OCI-LY3 (cell line): ENCODE results near the gene PRDM16.

ENCODE experiments used
- H2AFZ ChIP-seq: fragments of 200-600, 300-600 bp; shearing (Covaris generic); 2 replicates; pipeline ENCODE4 v1.6.0; 2014; ENCODE audit warnings: antibody characterized with exemption, low read depth, low read length
- H3K27ac ChIP-seq: fragments of 200-600, 300-600 bp; sonication (generic); 2 replicates; pipeline ENCODE4 v1.5.1; 2014; ENCODE audit warnings: mild to moderate bottlenecking, low read length, moderate library complexity, mixed read lengths
- H3K27me3 ChIP-seq: fragments of 200-600, 300-600 bp; sonication (generic); 2 replicates; pipeline ENCODE4 v1.6.1; 2014; ENCODE audit warnings: low read depth, low read length, mixed read lengths
- H3K36me3 ChIP-seq: fragments of 200-600, 300-600 bp; sonication (generic); replicated peaks from 2 replicates; pipeline ENCODE3; 2014; ENCODE audit warnings: low read depth, low read length, mixed read lengths
- H3K4me1 ChIP-seq: fragments of 300-600, 200-600 bp; sonication (generic); 2 replicates; pipeline ENCODE4 v1.6.1; 2014; ENCODE audit warnings: low read length, mixed read lengths
- H3K4me2 ChIP-seq: fragments of 200-600, 300-600 bp; sonication (generic); 2 replicates; pipeline ENCODE4 v1.6.1; 2014; ENCODE audit warnings: low read length, mixed read lengths
- H3K4me3 ChIP-seq: fragments of 300-600, 200-600 bp; sonication (generic); 2 replicates; pipeline ENCODE4 v1.5.1; 2014; ENCODE audit warnings: antibody characterized with exemption, mild to moderate bottlenecking, low read length, moderate library complexity
- H3K79me2 ChIP-seq: fragments of 300-600, 200-600 bp; shearing (Covaris generic); 2 replicates; pipeline ENCODE4 v1.6.1; 2014; ENCODE audit warnings: mild to moderate bottlenecking, low read length, mixed read lengths
- H3K9ac ChIP-seq: fragments of 300-600, 200-600 bp; shearing (Covaris generic); 2 replicates; pipeline ENCODE4 v1.6.0; 2014; ENCODE audit warnings: mild to moderate bottlenecking, low read length, moderate library complexity
- H3K9me3 ChIP-seq: fragments of 200-600, 300-600 bp; shearing (Covaris generic); 2 replicates; pipeline ENCODE4 v1.6.1; 2014; ENCODE audit warnings: low read length, mixed read lengths; ENCODE audit not compliant: insufficient read depth
- H4K20me1 ChIP-seq: fragments of 200-600, 300-600 bp; sonication (generic); 2 replicates; pipeline ENCODE4 v1.6.1; 2016; ENCODE audit warnings: low read length, mixed read lengths; ENCODE audit not compliant: insufficient read depth
- CTCF ChIP-seq: fragments of 200-600, 300-600 bp; sonication (generic); IDR thresholded peaks from 2 replicates; pipeline ENCODE4 v1.5.1; 2014; ENCODE audit warnings: antibody characterized with exemption, low read length, low read depth
- EZH2phosphoT487 ChIP-seq: fragments of 200-600 bp; shearing (Covaris generic); IDR thresholded peaks from 2 replicates; pipeline ENCODE4 v1.6.1; 2018; ENCODE audit warnings: antibody characterized with exemption, mixed run types, low read depth

Gene PRDM16

GRCh38 chr1:3405491-3405890, 336.5 kb downstream of the PRDM16 start:
- no peaks in the 10 kb centered on the region for H3K27me3 ChIP-seq
- no peak overlapping the region for H3K9ac ChIP-seq
- no peak overlapping the region for H3K4me2 ChIP-seq
- H3K4me1 ChIP-seq = no peaks in the 10 kb centered on the region
- no peaks in the 10 kb centered on the region for H3K36me3 ChIP-seq
- no peaks in the 10 kb centered on the region for H3K79me2 ChIP-seq
- no peaks in the 10 kb centered on the region for H3K9me3 ChIP-seq
- TF ChIP-seq CTCF (no peak), EZH2phosphoT487 (no peak)
- no peak overlapping the region for H3K4me3 ChIP-seq
- H3K27ac ChIP-seq = no peak overlapping the region
- no peaks in the 10 kb centered on the region for H4K20me1 ChIP-seq
- no peak overlapping the region for H2AFZ ChIP-seq

- no peaks in the 10 kb centered on the region for H3K27me3 ChIP-seq
- no peaks in the 10 kb centered on the region for H3K79me2 ChIP-seq
- no peak overlapping the region for H3K9ac ChIP-seq
- H3K4me1 ChIP-seq = no peaks in the 10 kb centered on the region
- H4K20me1 ChIP-seq = no peaks in the 10 kb centered on the region
- TF ChIP-seq EZH2phosphoT487 = no peak
- no peak overlapping the region for H3K4me2 ChIP-seq
- no peaks in the 10 kb centered on the region for H3K36me3 ChIP-seq
- H3K9me3 ChIP-seq = no peaks in the 10 kb centered on the region
- H2AFZ ChIP-seq = no peak overlapping the region
- no peak overlapping the region for H3K4me3 ChIP-seq
- H3K27ac ChIP-seq = no peak overlapping the region
Measured at GRCh38 chr1:3405974-3406867, 337.2 kb downstream of the PRDM16 start.

GRCh38 chr1:3407021-3407420, 338.0 kb downstream of the PRDM16 start:
- no peaks in the 10 kb centered on the region for H3K27me3 ChIP-seq
- no peak overlapping the region for H3K4me2 ChIP-seq
- no peak overlapping the region for H3K9ac ChIP-seq
- H3K4me1 ChIP-seq = no peaks in the 10 kb centered on the region
- no peaks in the 10 kb centered on the region for H4K20me1 ChIP-seq
- no peak overlapping the region for H3K4me3 ChIP-seq
- H3K36me3 ChIP-seq = no peaks in the 10 kb centered on the region
- H3K27ac ChIP-seq = no peak overlapping the region
- H2AFZ ChIP-seq = no peak overlapping the region
- TF ChIP-seq CTCF (no peak), EZH2phosphoT487 (no peak)
- H3K79me2 ChIP-seq = no peaks in the 10 kb centered on the region
- H3K9me3 ChIP-seq = no peaks in the 10 kb centered on the region

GRCh38 chr1:3408751-3409266, 339.8 kb downstream of the PRDM16 start:
- Histone ChIP-seq H3K36me3 (no peaks in the 10 kb centered on the region), H3K4me3 (no peak overlapping the region), H3K27ac (no peak overlapping the region), H4K20me1 (no peaks in the 10 kb centered on the region), H3K27me3 (no peaks in the 10 kb centered on the region), H3K4me1 (no peaks in the 10 kb centered on the region), H3K9ac (no peak overlapping the region), H3K79me2 (no peaks in the 10 kb centered on the region), H3K4me2 (no peak overlapping the region), H3K9me3 (no peaks in the 10 kb centered on the region), H2AFZ (no peak overlapping the region)
- TF ChIP-seq CTCF (no peak), EZH2phosphoT487 (no peak)
